Ovary (tissue), 9 donors: ENCODE data around the gene ZNF423. TPM values are rescaled to one million over a fixed set of nuclear protein-coding genes. Genes with fewer than 3 reads are reported as not detected.

Experiments
- DNase-seq, 5 donors: peaks; one replicate each; pipeline ENCODE4 v3.0.0-alpha.2; 2019 to 2020
- H3K27ac ChIP-seq, 2 donors: fragments of 200-600 bp; one replicate each; pipeline versions ENCODE4 v1.5.1 to v1.8.0; 2019 to 2022
- H3K27me3 ChIP-seq: fragments of 200-600 bp; one replicate; pipeline ENCODE4 v1.8.0; 2022
- H3K36me3 ChIP-seq: fragments of 200-600 bp; sonication (generic); one replicate; pipeline ENCODE4 v1.5.1; 2019
- H3K4me1 ChIP-seq: one replicate; pipeline ENCODE4 v1.8.1; 2013; ENCODE audit warnings: mild to moderate bottlenecking, moderate library complexity; ENCODE audit not compliant: insufficient read depth
- H3K4me3 ChIP-seq: fragments of 200-600 bp; sonication (generic); one replicate; pipeline ENCODE4 v1.5.1; 2017
- H3K9me3 ChIP-seq, 2 donors: fragments of 200-600 bp in 1 of 2; sonication (generic) in 1 of 2; one replicate each; pipeline versions ENCODE4 v1.5.1 to v1.8.1; 2013 to 2019; ENCODE audit warnings: mild to moderate bottlenecking in 1 of 2, moderate library complexity in 1 of 2
- EP300 ChIP-seq: sonication (generic); formaldehyde crosslinking; IDR thresholded peaks from one replicate; pipeline ENCODE4 v1.6.1; 2017; ENCODE audit warnings: antibody characterized with exemption
- POLR2A ChIP-seq: fragments of 450-650 bp; IDR thresholded peaks from one replicate; pipeline ENCODE4 v1.6.1; 2017; ENCODE audit warnings: antibody characterized with exemption, mild to moderate bottlenecking, moderate library complexity
- WGBS, 3 donors: extraction: QIAGEN DNeasy Blood & Tissue Kit in 1 of 3; methylation state at CpG; one replicate each; pipeline versions ENCODE4 v1.1.5 to v1.1.7; 2013 to 2017; 5-methylcytosine and 5-hydroxymethylcytosine counted together
- intact Hi-C, 4 donors: fragments of 100-400 bp; cut with DNase I; formaldehyde crosslinking; loops; one replicate each; pipeline versions ENCODE4 v1.11.0 to v1.15.1; 2022 to 2023
- polyA plus RNA-seq, 2 donors: library from polyadenylated mRNA; stranded (reverse); fragments of 200-250 nt in 1 of 2; fragments of 350-450 nt in 1 of 2; fragmentation: Illumina TruSeq in 1 of 2; extraction: RNeasy Lipid Tissue Mini Kit (QIAGEN cat#74804) in 1 of 2; gene quantifications; one replicate each; pipeline ENCODE4 v1.2.3, GENCODE V29; 2013 to 2014
- total RNA-seq, 7 donors: library from RNA; depleted of rRNA in 2 of 7; stranded (reverse); fragments of >200 nt in 2 of 7; fragmentation: NEBNext Ultra II Directional in 3 of 7; extraction: Animal tissue kit (Norgen Biotek cat#: 25700) in 3 of 7; gene quantifications; one replicate each; pipeline versions ENCODE4 v1.1.0 to v1.2.4, GENCODE V29; 2016 to 2023
- TF ChIP-seq, protein P1 (sequence below), 3 donors: fragments of 450-650 bp in 2 of 3; fragments of 200-600 bp in 1 of 3; IDR thresholded peaks; one replicate each; pipeline versions ENCODE4 v1.5.1 to v1.8.0; 2016 to 2022; ENCODE audit warnings: antibody characterized with exemption in 3 of 3, mild to moderate bottlenecking in 1 of 3
- donor health status: DM: no; HTN: no; CAD: no; lungs with moderate emphysema.
- donor health status: DM: no; HTN: no; CAD: no.
- donor health status: Bipolar disorder and iron deficiency.
- donor health status: DM: yes; HTN: yes; CAD: no.
- donor health status: DM: no; HTN: no; CAD: no.
- donor health status: DM: yes; HTN: yes; CAD: no.

ZNF423 gene
- total and polyA plus RNA-seq, 9 donors = 3.3 to 40.3 (median 12.4) TPM

DNA sequence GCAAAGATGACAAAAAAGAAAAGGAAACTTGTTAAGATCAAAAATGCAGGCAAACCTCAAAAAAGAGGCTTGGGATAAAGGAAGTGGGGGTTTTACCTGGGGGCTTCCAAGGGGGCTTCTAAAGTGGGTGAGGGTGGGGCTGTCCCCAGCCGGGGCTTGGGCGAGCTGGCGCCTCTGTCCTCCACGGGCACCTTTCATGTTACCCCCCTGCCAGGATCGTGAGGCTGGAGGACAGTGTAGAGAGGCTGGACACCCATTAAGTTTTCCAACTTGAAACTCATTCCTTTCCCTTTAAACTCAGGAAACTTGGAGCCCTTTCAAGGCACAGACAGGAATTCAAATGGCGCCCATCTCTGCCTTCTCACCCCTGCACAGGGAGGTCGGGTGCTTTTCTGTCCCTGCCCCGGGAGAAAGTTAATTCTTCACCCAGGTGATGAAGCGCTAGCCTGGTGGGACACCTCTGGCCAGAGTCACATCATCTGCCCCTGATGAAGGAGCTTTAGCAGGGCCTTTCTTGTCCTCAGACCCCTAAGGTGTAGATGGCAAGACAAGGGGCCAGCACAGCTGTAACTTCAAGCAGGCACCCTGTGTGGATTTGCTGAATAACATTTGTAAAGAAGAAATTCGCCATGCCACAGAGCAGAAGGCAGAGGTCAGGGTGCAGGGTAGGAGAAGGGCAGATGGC lies 395.0 kb downstream of the ZNF423 start:
- no peak overlapping the region for H3K4me3 ChIP-seq
- peaks cover 3% of the 10 kb centered on the region for H3K4me1 ChIP-seq
- H3K27ac ChIP-seq = no peak overlapping the region
- no peaks in the 10 kb centered on the region for H3K36me3 ChIP-seq
- intact Hi-C loops = no loop called here
- H3K9me3 ChIP-seq = no peaks in the 10 kb centered on the region
- 78 to 81% (median 79%) methylated on average over 10 of the region's 10 CpGs for WGBS, 3 donors
- no peaks in the 10 kb centered on the region for H3K27me3 ChIP-seq
- peak in 1 of 5 donors; percentile 1 for DNase-seq
- no peak for TF ChIP-seq EP300
- TF ChIP-seq, protein P1, sequence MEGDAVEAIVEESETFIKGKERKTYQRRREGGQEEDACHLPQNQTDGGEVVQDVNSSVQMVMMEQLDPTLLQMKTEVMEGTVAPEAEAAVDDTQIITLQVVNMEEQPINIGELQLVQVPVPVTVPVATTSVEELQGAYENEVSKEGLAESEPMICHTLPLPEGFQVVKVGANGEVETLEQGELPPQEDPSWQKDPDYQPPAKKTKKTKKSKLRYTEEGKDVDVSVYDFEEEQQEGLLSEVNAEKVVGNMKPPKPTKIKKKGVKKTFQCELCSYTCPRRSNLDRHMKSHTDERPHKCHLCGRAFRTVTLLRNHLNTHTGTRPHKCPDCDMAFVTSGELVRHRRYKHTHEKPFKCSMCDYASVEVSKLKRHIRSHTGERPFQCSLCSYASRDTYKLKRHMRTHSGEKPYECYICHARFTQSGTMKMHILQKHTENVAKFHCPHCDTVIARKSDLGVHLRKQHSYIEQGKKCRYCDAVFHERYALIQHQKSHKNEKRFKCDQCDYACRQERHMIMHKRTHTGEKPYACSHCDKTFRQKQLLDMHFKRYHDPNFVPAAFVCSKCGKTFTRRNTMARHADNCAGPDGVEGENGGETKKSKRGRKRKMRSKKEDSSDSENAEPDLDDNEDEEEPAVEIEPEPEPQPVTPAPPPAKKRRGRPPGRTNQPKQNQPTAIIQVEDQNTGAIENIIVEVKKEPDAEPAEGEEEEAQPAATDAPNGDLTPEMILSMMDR (IDR thresholded peaks at IDR 0.05) = no peak
- no peak for TF ChIP-seq POLR2A

DNA sequence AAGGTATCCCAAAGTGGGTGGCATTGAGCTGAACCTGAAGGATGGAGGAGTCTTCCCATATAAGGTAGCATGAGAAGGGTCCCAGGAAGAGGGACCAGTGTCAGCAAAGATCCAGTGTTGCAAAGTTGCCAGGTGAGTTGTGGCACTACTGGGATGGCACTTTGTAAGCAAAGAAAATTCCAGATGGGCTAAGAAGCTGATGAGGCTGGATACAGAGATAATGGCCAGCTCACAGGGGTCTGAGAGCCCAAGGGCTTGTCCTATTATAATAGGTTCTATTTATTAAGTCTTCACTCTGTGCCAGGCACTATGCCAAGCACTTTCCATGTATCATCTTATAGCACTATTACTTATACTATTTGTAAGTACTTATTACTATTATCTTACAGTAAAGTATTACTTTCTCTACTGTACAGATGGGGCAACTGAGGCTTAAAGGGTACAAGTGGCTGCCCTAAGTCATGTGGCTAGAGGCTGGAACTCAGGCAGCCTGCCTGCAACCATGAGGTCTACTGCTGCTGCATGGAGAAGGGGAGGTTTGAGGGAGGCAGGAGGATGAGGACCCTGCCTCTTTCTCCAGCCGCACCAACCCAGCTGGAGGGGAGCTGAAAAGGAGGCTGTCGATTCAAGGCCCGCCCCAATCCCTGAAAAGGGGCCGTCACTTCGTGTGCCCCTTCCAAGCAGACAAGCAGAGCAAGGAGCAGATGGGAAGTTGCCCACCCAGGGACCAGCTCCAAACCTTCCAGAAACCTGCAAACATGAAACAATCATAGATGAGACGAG lies 395.8 kb downstream of the ZNF423 start:
- 66 to 78% (median 67%) methylated on average over 6 of the region's 6 CpGs for WGBS, 3 donors
- no peak for DNase-seq
- Histone ChIP-seq H3K27ac (no peak overlapping the region), H3K36me3 (no peaks in the 10 kb centered on the region), H3K27me3 (no peaks in the 10 kb centered on the region), H3K4me3 (no peak overlapping the region), H3K9me3 (no peaks in the 10 kb centered on the region), H3K4me1 (peaks cover 3% of the 10 kb centered on the region)
- intact Hi-C loops = no loop called here
- TF ChIP-seq POLR2A = no peak
- TF ChIP-seq, protein P1 (IDR thresholded peaks at IDR 0.05) = no peak
- TF ChIP-seq EP300 = no peak

GRCh38 chr16:49458656-49459445 lies 397.1 kb downstream of the ZNF423 start:
- no peak overlapping the region for H3K27ac ChIP-seq
- TF ChIP-seq, protein P1 (IDR thresholded peaks at IDR 0.05) = no peak
- TF ChIP-seq EP300 (no peak), POLR2A (no peak)
- no peaks in the 10 kb centered on the region for H3K4me1 ChIP-seq
- WGBS, 3 donors = 87 to 89% (median 89%) methylated on average over 5 of the region's 5 CpGs
- intact Hi-C loops = no loop called here
- no peaks in the 10 kb centered on the region for H3K27me3 ChIP-seq
- DNase-seq = peak in 1 of 5 donors; percentile 1
- H3K36me3 ChIP-seq = no peaks in the 10 kb centered on the region
- H3K4me3 ChIP-seq = no peak overlapping the region
- no peaks in the 10 kb centered on the region for H3K9me3 ChIP-seq

DNA sequence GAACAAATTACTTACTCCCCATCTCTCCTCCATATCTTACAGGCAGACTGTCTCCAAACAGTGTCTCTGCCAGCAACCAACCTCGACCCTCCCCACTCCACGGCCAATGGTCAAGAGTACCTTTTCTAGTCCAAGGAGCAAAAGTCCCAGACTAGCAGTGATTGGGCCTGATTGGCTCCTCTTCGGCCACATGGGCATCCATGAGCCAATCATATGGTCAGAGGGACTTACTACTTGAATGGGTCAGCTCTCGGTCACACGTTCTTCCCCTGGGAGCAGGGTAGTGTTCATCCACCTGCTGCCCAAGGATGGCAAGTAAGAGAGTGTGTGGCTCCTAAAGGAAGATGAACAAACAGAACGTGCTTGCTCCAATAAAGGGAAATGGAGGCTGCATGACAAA lies 397.7 kb downstream of the ZNF423 start:
- no peaks in the 10 kb centered on the region for H3K27me3 ChIP-seq
- WGBS, 3 donors = 80 to 85% (median 82%) methylated on average over 6 of the region's 6 CpGs
- DNase-seq = peak in 1 of 5 donors; percentile 2

More for the DNA sequence above, 397.7 kb downstream of the ZNF423 start:
- Histone ChIP-seq H3K4me1 (no peaks in the 10 kb centered on the region), H3K36me3 (no peaks in the 10 kb centered on the region), H3K27ac (no peak overlapping the region), H3K4me3 (no peak overlapping the region), H3K9me3 (no peaks in the 10 kb centered on the region)
- intact Hi-C loops = no loop called here
- TF ChIP-seq, protein P1 (IDR thresholded peaks at IDR 0.05) = no peak
- TF ChIP-seq EP300 = no peak
- no peak for TF ChIP-seq POLR2A
